22Rv1 (cell line): Measurements from ENCODE around the gene PCDHGA7.

ENCODE experiments used
- ZFX ChIP-seq: fragments of 450-650 bp; IDR thresholded peaks from 2 replicates; pipeline ENCODE4 v1.6.1; 2017; ENCODE audit warnings: antibody characterized with exemption, borderline replicate concordance
- TF ChIP-seq, protein P1 (sequence below): fragments of 450-650 bp; IDR thresholded peaks from 2 replicates; pipeline ENCODE4 v1.5.1; 2017; ENCODE audit warnings: mild to moderate bottlenecking

DNA sequence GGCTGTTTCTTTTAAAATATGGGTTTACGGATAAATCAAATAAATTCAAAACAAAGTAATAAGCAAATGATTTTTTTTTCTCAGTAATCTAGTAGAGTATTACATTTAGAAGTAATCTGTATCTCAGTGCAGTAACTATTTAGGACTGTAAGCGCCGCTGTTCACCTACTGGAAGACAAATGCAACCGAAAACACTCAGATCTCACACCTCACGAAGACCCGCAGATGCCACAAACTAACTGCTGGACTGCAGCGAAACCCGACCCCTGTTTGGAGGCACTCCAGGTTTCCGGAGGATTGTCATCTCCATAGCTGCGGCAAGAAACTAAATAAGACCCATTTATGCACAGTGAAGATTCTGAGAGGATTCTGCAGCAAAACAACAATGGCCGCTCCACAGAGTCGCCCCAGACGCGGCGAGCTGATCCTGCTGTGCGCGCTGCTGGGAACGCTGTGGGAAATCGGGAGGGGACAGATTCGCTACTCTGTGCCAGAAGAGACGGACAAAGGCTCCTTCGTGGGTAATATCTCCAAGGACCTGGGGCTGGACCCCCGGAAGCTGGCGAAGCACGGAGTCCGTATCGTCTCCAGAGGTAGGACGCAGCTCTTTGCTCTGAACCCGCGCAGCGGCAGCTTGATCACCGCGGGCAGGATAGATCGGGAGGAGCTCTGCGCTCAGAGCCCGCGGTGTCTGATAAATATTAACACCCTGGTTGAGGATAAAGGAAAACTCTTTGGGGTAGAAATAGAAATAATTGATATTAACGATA lies 10.1 kb downstream of the PCDHGA7 start, which contains the start of gene PCDHGA8:
- TF ChIP-seq, protein P1, sequence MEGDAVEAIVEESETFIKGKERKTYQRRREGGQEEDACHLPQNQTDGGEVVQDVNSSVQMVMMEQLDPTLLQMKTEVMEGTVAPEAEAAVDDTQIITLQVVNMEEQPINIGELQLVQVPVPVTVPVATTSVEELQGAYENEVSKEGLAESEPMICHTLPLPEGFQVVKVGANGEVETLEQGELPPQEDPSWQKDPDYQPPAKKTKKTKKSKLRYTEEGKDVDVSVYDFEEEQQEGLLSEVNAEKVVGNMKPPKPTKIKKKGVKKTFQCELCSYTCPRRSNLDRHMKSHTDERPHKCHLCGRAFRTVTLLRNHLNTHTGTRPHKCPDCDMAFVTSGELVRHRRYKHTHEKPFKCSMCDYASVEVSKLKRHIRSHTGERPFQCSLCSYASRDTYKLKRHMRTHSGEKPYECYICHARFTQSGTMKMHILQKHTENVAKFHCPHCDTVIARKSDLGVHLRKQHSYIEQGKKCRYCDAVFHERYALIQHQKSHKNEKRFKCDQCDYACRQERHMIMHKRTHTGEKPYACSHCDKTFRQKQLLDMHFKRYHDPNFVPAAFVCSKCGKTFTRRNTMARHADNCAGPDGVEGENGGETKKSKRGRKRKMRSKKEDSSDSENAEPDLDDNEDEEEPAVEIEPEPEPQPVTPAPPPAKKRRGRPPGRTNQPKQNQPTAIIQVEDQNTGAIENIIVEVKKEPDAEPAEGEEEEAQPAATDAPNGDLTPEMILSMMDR: peak; percentile 32
- no peak for TF ChIP-seq ZFX
